Measurements from ENCODE around the gene ZSCAN25.
"Not testable (repeated sequence)": the region's sequence is repeated elsewhere in the genome, so short reads cannot be mapped to it uniquely, and the experiment has no call there.

The ZSCAN25 gene

DNA sequence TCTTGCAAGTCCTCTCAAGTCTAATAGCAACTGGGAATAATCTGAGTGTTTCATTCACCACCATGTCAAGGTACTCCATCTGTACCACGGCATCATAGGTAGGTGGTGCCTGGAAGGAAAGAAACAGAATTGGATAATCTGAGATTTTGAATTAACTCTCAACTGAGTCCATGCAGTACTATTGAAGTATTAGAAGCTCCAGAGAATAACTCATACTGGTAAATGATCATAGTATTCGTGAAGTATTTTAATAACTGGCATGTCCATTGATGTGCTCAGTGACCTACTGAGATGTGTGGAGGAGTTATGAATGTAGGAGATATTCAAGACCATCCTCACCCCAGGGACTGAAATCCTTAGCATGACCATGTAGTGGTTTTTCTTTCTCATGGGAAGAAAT is 35.9 kb downstream of the ZSCAN25 start:
- H3K4me3 ChIP-seq (ENCODE audit: low read depth, low read length): no peak overlapping the region
- no peak for DNase-seq (ENCODE audit: low read depth, low spot score)
- TF ChIP-seq CTCF (IDR thresholded peaks at IDR 0.05; ENCODE audit: low read depth, low read length): no peak
- in situ Hi-C loops (cut with HindIII; ENCODE audit: low sequenced_read_pairs): no loop called here

DNA sequence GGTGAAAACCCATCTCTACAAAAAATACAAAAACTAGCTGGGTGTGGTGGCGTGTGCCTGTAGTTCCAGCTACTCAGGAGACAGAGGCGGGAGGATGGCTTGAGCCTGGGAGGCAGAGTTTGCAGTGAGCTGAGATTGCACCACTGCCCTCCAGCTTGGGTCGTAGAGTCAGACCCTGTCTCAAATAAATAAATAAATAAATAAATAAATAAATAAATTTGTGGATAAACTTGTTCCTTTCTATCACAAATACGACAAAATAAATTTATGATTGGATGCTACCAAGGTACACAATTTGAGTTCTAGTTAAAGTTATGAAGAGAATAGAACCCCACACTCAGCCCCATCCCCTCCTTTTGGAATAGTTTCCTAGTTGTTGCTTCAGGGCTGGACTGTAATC is 36.5 kb downstream of the ZSCAN25 start:
- DNase-seq (ENCODE audit: low read depth, low spot score); in situ Hi-C loops (cut with HindIII; ENCODE audit: low sequenced_read_pairs); H3K4me3 ChIP-seq (ENCODE audit: low read depth, low read length): not testable (repeated sequence)

DNA sequence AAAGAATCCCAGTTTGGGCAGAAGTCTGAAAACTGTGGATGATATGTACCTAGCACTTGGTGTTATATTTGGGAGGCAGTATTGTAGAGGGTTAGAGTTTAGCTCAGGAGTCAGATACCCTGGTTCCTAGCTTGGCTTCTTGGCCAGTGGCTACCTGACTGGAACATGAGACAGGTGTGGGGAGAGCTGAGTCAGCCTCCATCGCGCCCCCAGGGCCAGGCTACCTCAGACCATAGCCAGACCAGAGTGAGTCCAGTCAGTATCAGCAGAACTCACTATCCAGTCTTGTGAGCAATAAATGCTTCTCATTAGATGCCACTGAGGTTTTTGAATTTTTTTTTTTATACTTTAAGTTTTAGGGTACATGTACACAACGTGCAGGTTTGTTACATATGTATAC is 37.0 kb downstream of the ZSCAN25 start:
- no peak overlapping the region for H3K4me3 ChIP-seq (ENCODE audit: low read depth, low read length)
- in situ Hi-C loops (cut with HindIII; ENCODE audit: low sequenced_read_pairs): no loop called here
- TF ChIP-seq CTCF (IDR thresholded peaks at IDR 0.05; ENCODE audit: low read depth, low read length): no peak
- DNase-seq (ENCODE audit: low read depth, low spot score): no peak

GRCh38 chr7:99654626-99655025 is 37.9 kb downstream of the ZSCAN25 start:
- DNase-seq (ENCODE audit: low read depth, low spot score); in situ Hi-C loops (cut with HindIII; ENCODE audit: low sequenced_read_pairs); H3K4me3 ChIP-seq (ENCODE audit: low read depth, low read length): not testable (repeated sequence)

DNA sequence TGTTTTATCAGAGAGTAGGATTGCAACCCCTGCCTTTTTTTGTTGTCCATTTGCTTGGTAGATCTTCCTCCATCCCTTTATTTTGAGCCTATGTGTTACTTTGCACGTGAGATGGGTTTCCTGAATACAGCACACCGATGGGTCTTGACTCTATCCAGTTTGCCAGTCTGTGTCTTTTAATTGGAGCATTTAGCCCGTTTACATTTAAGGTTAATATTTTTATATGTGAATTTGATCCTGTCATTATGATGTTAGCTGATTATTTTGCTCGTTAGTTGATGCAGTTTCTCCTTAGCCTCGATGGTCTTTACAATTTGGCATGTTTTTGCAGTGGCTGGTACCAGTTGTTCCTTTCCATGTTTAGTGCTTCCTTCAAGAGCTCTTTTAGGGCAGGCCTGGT is 41.1 kb downstream of the ZSCAN25 start:
- in situ Hi-C loops (cut with HindIII; ENCODE audit: low sequenced_read_pairs); DNase-seq (ENCODE audit: low read depth, low spot score); H3K4me3 ChIP-seq (ENCODE audit: low read depth, low read length): not testable (repeated sequence)

- in situ Hi-C loops (cut with HindIII; ENCODE audit: low sequenced_read_pairs): no loop called here
- TF ChIP-seq CTCF (IDR thresholded peaks at IDR 0.05; ENCODE audit: low read depth, low read length): no peak
- DNase-seq (ENCODE audit: low read depth, low spot score): no peak
- H3K4me3 ChIP-seq (ENCODE audit: low read depth, low read length): no peak overlapping the region
These were observed 48.7 kb downstream of the ZSCAN25 start for GRCh38 chr7:99665312-99666012.

GRCh38 chr7:99666013-99666395 is 49.3 kb downstream of the ZSCAN25 start:
- no peak overlapping the region for H3K4me3 ChIP-seq (ENCODE audit: low read depth, low read length)
- in situ Hi-C loops (cut with HindIII; ENCODE audit: low sequenced_read_pairs): no loop called here
- DNase-seq (ENCODE audit: low read depth, low spot score): no peak
- TF ChIP-seq CTCF (IDR thresholded peaks at IDR 0.05; ENCODE audit: low read depth, low read length): no peak

- in situ Hi-C loops (cut with HindIII; ENCODE audit: low sequenced_read_pairs): no loop called here
- DNase-seq (ENCODE audit: low read depth, low spot score): no peak
- no peak for TF ChIP-seq CTCF (IDR thresholded peaks at IDR 0.05; ENCODE audit: low read depth, low read length)
- no peak overlapping the region for H3K4me3 ChIP-seq (ENCODE audit: low read depth, low read length)
These were observed 50.4 kb downstream of the ZSCAN25 start for GRCh38 chr7:99667179-99667578.

All from astrocyte of the spinal cord (primary cell).